ENCODE measurements around the gene HNRNPM.

HNRNPM gene

DNA sequence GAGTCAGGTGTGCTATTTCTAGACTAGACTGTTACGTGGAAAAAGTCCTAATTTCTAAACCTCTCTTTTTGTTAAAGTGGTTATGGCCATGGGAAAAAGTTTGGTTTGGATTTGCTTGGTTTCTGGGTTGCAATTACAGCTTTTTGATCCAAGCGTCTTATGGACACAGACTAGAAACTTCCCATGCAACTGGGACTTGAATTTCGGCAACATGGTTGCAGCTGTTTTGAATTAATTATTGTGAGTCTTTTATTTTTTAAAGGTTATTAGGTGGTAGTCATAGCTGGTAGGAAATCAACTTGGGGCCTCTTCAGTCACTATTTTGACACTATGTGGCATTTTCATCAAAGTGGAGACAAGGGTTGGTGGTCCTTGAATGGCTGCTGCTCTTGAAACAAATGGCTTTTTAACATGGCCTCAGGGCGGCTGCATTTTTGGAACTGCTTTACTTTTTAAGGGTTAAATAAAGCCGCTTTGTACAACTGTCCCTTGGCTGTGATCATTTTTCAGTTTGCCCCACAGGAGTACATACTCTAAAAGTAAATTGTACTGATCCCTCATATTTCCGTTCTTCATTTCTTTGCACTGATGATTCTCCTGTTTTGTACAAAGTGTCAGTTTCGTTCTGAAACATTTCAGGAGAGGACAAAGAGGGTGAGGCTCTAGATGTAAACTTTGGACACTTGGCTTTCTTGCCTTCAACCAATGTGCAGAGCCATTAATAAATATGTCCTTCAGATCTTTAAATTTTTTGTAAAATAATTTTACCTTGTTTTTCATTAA, 15.9 kb downstream of the HNRNPM start:
- DNase-seq: no peak

DNA sequence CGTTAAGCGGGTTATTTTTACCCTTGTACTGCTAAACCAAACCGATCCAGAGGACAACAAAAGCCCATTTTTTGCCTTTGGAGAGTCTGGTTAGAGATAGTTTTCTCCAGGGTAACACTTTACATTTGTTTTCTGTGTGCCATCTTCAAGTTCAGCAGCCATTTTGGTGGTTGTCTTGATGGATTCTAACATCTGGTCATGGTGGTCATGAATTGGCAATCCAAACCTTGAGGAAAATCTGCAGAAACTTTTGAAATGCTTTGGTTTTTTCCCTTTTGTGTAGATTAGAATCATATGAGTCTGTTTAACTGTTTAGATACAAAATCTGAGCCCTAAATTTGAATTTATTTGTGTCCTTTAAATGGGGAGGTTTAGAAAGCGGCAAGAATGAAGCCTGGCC, 16.6 kb downstream of the HNRNPM start:
- DNase-seq: no peak

DNA sequence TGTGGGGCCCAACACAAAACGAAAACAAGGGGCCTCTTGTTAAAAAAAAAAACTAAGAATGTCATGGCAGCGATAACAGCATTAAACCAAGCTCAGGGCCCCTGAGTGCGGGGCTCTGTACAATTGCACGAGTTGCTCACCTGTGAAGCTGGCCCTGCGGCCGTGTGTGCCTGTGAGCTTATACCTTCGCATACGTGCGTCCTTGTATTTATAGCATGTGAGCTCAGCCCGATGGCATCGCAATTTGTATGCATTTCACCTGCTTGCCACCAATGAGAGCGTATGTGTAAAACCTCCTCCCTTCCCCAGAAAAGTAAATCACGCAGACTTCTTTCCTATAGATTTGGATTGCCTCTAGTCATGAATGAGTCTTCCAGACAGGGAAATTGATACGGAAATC, 17.1 kb downstream of the HNRNPM start:
- DNase-seq: no peak

DNA sequence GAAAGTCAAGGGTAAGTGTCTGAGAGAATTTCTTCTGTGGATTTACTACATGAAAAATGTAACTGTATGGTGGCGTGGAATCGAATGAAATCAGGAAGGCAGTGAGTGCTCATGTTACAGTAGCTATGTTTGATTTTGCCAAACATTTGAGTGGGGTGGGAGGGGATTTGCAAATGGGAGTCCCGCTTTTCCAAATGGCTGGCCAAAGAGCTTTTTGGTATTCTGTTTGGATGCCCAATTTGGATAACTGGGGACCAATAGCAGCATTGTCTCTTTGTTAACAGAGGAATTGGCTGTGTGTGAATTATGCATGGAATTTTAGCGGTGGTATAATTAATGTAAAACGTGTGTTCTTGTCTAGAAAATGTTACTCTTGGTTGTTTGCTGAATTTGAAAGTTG, 17.8 kb downstream of the HNRNPM start:
- DNase-seq: no peak

DNA sequence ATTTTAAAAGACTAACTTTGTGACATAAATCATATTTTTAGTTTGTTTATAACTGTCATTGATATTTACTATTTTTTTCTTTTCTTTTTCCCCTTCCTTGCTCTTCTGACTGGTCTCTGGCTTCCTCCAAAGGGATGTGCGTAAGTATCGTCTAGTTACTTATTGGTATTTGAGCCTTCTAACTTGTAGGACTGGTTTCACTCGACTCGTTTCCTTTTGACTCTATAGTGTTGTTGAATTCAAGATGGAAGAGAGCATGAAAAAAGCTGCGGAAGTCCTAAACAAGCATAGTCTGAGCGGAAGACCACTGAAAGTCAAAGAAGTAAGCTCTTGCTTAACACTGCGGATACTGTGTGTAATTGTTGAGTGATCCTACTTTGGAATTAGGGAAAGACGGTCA, 18.6 kb downstream of the HNRNPM start:
- DNase-seq: no peak

DNA sequence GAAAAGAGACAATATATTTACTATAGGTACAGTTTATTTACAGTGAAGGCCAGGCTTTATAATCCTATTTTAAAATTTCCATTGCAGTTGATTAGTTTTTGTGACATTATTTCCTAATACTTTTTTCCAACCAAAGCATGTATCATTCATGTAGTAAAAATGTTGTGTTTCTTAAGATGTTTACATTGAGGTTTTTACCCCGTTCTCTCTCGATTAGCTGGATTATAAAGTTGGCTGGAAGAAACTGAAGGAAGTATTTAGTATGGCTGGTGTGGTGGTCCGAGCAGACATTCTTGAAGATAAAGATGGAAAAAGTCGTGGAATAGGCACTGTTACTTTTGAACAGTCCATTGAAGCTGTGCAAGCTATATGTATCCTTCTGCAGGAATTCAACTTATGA, 21.2 kb downstream of the HNRNPM start:
- no peak for DNase-seq

DNA sequence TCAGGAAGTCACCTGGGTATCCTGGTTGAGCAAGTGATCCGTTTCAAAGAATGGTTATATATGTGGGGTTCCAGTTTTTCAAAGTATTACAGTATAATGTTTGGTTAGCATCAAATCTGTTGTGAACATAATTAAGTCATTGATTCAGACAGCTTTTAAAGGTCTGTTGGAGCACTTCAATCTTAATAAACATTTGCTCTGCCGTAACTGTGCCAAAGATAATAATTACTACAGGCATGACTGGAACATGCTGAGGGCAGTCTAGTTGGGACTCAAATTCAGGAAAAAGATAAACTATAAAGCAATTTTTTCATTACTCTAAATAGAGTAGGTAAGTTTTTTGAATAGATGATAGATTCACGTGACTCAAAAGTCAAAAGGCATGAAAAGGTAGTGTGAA, 23.3 kb downstream of the HNRNPM start:
- DNase-seq: no peak

DNA sequence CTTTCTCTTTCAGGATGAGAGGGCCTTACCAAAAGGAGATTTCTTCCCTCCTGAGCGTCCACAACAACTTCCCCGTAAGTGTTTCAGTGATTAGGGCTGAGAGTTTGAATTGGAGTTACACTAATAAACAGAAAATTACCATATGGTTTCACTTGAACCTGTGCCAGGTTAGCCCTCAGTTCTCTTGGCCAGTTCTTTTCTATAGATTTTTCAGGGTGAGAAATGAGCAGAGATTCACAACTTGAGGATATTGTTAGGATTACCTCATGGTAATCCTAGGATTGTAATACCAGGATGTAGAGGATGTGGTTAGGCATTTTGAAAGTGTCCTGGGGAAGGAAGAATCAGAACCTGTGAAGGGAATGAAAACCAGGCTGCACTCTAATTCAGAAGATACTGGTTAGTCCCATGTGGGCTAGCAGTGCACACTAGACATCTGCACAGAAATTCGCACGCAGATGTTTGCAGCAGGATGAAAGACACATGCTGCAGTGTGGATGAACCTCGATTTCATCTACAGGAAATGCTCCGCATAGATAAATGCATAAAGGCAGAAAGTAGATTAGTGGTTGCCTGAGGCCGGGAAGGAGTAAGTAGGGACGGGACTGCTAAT, 24.1 kb downstream of the HNRNPM start:
- DNase-seq: no peak

DNA sequence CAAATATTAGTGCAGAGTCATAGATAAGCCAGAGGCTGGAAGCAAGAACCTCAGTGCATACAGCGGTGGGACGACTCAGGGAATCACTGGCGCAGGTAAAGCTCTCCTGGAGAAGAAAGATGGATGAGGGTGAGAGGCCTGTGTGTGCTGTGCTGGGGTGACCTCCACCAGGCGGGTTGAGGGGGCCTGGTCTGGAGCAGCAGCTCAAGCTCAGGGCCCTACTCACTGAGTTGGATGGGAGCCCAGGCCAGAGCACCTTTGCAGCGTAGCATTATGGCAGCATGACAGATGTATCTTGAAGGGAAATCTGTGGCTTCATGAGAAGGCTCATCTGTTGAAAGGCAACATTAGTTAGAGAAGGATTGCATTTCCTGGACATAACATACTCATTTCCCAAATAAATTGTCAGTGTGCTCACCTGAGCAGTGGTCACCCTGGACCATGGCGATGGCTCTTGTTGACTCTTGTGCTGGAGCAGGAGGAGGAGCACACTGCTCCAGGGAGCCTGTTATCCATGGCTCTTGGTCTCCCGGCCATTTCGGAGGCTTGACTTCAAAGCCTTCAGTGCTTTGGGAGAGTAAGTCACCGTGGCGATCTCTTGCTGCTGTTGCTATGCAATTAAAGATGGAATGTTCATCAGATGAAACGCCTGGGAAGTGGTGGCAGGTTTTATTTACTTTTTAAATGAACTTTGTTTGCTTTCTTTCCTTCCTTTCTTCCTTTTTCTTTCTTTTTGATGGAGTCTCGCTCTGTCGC, 25.0 kb downstream of the HNRNPM start:
- DNase-seq: no peak

DNA sequence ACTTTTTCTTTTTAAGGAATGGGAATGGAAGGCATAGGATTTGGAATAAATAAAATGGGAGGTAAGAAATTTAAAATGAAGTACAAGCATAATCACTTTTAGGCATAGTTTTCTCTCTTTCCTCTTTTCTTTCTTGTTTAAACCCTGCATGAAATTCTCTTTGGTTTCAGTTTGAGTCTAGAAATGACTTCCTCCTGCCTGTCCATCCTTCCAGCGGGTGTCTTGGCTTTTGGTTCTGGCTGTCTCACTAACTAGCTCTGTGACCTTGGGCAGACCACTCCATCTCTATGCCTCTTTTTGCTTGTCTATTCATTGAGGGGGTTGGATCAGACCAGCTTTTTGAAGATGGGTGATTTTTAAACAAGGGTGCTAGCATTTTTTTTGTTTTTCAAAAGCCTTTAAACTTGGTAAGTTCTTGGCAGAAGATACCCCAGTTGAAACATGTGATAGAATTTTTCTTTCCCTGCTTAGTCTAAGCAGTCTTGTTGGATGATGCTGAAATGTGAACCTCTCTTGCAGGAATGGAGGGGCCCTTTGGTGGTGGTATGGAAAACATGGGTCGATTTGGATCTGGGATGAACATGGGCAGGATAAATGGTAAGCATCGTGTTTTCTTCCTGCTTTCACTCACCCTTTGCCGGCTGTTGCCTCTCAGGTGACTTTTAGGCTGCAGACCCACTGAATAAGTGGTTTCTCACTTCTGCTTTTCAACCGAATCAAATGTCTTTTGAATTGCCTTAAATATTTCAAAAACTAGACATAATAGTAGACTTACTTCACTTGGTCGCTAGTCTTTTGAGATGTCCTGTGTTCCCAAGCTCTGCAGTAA, 29.1 kb downstream of the HNRNPM start:
- no peak for DNase-seq

DNA sequence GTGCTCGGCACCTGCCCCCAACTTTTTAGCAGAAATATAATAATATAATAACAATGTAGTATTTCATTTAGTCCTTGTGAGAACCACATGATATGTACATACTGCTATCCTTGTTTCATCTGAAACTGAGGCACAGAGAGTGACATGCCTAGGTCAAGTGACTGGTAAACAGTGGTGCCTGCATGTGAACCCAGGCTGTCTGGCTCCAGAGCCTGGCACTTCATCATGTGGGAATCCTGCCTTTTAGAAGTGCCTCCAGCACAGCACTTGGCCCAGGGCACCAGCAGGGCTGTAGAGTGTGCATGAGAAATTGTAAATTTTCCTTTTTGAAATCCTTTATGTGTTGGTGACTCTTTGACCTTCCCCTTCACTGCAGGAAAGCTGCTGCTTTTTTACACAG, 30.2 kb downstream of the HNRNPM start:
- no peak for DNase-seq

DNA sequence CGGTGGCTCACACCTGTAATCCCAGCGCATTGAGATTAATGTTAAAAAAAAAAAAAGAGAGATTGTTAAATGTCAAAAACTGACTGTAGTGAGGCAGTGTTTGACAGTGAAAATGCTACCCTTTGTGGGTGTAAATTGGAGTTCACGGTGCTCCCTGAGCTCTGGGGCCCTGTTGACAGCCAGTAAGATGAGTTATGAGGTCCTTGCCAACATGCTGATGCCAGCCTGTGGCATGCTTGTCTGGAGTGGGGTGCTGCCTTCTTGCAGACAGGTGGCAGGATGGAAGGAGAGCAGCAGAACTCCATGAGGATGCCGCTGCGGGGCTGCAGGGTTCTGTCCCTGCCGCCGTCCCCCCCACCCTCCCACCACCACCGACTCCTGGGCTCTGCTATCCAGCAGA, 31.7 kb downstream of the HNRNPM start:
- no peak for DNase-seq

DNA sequence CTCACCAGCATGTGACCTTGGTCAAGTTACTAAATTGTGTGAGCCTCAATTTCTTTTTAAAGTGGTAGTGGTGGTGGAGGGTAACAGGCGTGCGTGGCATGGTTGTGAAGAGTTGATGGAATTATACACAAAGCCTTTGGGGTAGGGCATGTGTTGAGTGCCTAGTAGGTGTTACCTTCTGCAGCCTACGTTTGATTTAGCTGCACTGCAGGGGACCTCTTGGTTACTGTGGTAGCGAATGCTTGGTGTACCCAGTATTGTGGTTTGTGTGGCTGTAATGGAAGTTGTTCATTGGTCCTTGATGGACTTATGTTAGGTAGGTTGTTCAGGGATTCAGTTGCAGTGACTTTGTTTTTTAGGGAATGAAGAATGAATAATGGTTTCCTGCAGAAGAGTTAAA, 33.1 kb downstream of the HNRNPM start:
- no peak for DNase-seq

DNA sequence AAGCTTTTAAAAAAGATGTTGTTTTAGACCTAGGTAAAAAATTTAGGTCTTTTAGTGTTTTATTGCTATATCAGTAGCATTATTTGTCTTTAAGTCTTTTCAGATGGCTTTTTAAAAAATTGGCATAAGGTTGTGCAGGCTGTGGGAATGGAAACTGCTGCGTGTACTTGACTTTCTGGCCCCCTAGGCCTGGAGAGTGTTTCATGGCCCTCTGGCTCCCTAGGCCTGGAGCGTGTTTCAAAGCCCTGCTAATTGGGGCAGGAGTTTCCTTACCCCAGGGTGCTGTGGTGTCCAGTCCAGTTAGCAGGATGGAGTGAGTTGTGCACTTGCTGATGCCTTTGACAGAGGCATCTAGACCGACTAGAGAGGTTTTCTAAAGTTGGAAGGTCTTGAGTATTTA, 33.8 kb downstream of the HNRNPM start:
- DNase-seq: no peak

DNA sequence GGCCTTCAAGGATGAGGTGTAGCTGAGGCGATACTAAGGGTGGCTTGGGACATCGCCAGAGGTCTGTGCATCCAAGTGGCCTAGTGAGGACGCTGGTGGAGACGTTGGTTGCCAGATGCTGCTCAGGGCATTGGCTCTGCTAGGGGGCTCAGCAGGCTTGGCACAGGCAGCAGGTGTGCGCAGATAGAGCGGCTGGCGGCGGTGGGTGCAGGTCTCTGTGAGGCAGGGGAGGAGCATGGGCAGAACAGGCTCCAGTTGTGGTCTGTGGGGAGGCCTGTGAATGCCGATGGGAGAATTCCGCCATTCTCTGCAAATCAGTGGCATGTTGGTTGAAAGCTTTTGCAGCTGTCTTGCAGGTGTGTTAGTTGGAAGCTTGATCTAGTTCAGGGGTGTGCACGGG, 36.4 kb downstream of the HNRNPM start:
- no peak for DNase-seq

DNA sequence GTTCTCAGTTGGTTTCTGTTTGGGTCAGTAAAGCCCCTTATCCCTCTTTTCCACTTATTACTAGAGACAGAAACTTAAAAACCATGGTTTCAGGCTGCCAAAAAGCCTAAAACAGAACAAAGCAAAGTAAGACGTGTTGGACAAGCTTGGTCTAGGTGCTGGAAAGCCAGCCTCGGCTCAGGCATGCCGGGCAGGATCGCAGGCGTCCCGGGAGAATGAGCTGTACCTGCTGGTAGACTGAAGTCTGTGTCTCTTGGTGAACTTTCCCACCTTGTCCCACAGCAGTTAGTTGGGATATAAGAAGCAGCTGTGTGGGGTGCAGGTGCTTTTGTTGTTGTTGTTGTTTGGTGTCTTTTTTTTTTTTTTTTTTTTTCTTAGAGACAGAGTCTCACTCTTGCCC, 36.8 kb downstream of the HNRNPM start:
- no peak for DNase-seq

DNA sequence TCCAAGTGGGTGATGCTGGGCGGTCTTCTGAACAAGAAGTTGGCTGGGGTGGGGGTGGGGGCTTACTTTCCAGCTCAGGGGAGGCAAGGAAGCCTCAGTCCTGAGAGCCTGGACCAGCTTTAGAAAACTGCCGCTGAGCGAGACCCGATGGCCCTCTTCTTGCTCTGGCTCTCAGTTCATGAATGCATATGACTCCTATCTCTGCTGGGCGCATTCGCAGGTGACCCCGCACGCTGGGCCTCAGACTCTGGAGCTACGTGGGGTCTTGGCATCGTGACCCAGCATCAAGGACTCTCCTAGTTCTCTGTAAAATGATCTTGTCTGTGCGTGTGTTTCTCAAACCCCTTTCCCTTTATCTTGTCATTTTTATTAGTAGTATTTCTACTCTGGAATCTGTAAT, 37.9 kb downstream of the HNRNPM start:
- no peak for DNase-seq

DNA sequence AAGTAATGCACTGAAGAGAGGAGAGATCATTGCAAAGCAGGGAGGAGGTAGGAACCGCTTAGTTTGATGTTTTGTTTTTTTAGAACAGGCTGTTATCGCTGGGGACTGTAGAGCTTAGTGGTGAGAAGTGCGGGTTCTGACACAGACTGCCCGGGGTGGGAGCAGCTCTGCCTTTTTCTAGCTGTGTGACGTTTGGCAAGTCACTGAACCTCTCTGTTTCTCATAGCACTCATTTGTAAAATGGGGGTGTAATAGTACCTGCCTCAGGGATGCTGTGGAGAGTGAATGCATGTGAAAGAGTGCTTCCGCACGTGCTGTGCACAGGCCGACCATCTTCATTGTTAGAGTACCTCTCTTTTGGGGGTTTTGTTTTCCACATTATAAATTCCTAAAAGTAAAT, 38.4 kb downstream of the HNRNPM start:
- no peak for DNase-seq

DNA sequence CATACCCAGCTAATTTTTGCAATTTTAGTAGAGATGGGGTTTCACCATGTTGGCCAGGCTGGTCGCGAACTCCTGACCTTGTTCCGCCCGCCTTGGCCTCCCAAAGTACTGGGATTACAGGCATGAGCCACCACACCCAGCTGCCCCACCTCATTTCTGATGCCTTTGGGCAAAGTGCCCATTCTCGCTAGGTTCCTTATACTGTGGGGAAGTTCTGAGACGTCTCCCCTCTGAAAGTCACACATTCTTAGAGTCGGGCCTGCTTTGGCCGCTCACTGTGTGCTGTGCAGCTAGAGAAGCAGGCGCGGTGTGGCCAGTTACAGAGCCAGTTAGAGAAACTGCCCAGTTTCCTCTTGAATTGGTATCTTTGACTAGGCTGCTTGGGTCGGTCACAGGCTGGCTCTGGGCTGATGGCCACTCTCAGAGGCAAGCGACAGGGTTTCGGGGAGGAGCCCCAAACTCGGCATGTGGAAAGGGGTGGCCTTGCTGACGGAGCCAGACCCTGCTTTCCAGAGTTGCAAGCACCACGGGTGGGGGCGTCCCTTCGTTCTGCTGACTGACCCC, 39.6 kb downstream of the HNRNPM start:
- no peak for DNase-seq

DNA sequence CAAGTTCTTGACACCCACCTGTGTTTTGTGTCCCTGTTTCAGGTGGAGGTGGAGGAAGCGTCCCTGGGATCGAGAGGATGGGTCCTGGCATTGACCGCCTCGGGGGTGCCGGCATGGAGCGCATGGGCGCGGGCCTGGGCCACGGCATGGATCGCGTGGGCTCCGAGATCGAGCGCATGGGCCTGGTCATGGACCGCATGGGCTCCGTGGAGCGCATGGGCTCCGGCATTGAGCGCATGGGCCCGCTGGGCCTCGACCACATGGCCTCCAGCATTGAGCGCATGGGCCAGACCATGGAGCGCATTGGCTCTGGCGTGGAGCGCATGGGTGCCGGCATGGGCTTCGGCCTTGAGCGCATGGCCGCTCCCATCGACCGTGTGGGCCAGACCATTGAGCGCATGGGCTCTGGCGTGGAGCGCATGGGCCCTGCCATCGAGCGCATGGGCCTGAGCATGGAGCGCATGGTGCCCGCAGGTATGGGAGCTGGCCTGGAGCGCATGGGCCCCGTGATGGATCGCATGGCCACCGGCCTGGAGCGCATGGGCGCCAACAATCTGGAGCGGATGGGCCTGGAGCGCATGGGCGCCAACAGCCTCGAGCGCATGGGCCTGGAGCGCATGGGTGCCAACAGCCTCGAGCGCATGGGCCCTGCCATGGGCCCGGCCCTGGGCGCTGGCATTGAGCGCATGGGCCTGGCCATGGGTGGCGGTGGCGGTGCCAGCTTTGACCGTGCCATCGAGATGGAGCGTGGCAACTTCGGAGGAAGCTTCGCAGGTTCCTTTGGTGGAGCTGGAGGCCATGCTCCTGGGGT, 41.0 kb downstream of the HNRNPM start:
- DNase-seq: no peak

DNA sequence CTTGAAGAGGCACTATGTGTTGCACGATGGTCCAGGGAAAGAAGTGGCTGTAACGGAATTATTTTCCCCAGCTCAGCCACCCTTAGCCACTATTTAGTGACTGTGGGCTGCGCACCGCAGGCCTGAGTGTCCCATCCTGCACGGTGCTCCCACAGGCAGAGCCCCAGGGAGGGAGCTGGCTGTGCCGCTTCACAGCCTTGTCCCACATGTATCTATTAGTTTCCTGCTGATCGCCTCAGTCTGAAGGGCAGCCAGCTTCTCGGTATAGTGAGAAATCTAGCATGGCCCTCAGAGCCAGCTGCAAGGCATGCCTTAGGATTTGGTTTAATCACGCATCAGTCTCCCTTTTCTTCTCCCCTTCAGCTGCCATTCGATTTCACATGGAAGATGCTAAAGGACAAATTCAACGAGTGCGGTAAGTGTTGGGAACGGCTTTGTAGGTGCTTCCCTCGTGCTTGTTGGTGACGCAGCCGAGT, 41.9 kb downstream of the HNRNPM start:
- DNase-seq: no peak

All from effector CD4-positive, alpha-beta T cell (primary cell).